GM19099 (cell line): ENCODE measurements around the gene PAGE2.

Experiments used
- POLR2A ChIP-seq: IDR thresholded peaks from 3 replicates; pipeline ENCODE4 v1.6.1; 2011; ENCODE audit warnings: low read depth; ENCODE audit not compliant: insufficient read length; ENCODE audit errors: extremely low read depth

The PAGE2 gene

GRCh38 chrX:55119712-55120111 lies 30.9 kb downstream of the PAGE2 start:
- no peak for TF ChIP-seq POLR2A

- no peak for TF ChIP-seq POLR2A
These were observed 32.0 kb downstream of the PAGE2 start for GRCh38 chrX:55120761-55121358.

GRCh38 chrX:55123900-55124299 lies 35.1 kb downstream of the PAGE2 start:
- TF ChIP-seq POLR2A, result no peak

GRCh38 chrX:55127692-55128091 lies 38.9 kb downstream of the PAGE2 start:
- no peak for TF ChIP-seq POLR2A

- TF ChIP-seq POLR2A, result no peak
These were observed 40.5 kb downstream of the PAGE2 start for GRCh38 chrX:55129361-55129760.

GRCh38 chrX:55130481-55130880 lies 41.7 kb downstream of the PAGE2 start:
- TF ChIP-seq POLR2A, result no peak

- TF ChIP-seq POLR2A, result no peak
These were observed 43.6 kb downstream of the PAGE2 start for GRCh38 chrX:55132416-55132815.

- no peak for TF ChIP-seq POLR2A
These were observed 46.4 kb downstream of the PAGE2 start for GRCh38 chrX:55135171-55135570.
